A549 (cell line): ENCODE results near the gene GHR. TPM values are rescaled to one million over a fixed set of nuclear protein-coding genes. Genes with fewer than 3 reads are reported as not detected.
A peak's percentile ranks its signal among the peaks of the same experiment; 100 is the strongest.

Experiments
- ATAC-seq, 2 experiments: fragments of 200-7000 bp in 1 of 2; fragments of >200 bp in 1 of 2; cut with Nextera tagmentation in 1 of 2; cut with Tn5 transposase in 1 of 2; 3 replicates each; pipeline versions ENCODE4 v1.8.0 to v1.9.1; 2018 to 2020; ENCODE audit warnings: mild to moderate bottlenecking in 1 of 2, moderate library complexity in 1 of 2
- CTCF ChIA-PET: fragments of 300-600 bp; sonication (Branson Sonifier 250); formaldehyde crosslinking; extraction: SDS; loops from one replicate; lab custom pipeline; 2021; ENCODE audit warnings: antibody characterized with exemption, inconsistent platforms; lab: Yijun Ruan, JAX
- POLR2A ChIA-PET: fragments of 350-600 bp; formaldehyde crosslinking; extraction: SDS; loops from one replicate; lab custom pipeline; 2021; ENCODE audit warnings: antibody characterized with exemption, inconsistent platforms; lab: Yijun Ruan, JAX
- DNase-seq, 2 experiments: peaks; one replicate each; pipeline versions ENCODE4 v3.0.0 to v3.0.0-alpha.2; 2011 to 2016; ENCODE audit warnings: low read depth in 1 of 2, low spot score in 1 of 2
- FAIRE-seq: peaks from 2 replicates; lab custom pipeline; 2011; peaks lifted over from hg19 to GRCh38; lab: Jason Lieb, UNC
- H3K27ac ChIP-seq, 2 experiments: fragments of >200 bp; sonication (Bioruptor Twin); formaldehyde crosslinking; 3 replicates each; pipeline ENCODE4 v1.5.1; 2016 to 2017
- H3K4me1 ChIP-seq: fragments of >200 bp; sonication (Bioruptor Twin); formaldehyde crosslinking; 3 replicates; pipeline ENCODE4 v1.6.1; 2016
- H3K4me2 ChIP-seq: fragments of >200 bp; sonication (Bioruptor Twin); formaldehyde crosslinking; 3 replicates; pipeline ENCODE4 v1.6.1; 2016
- H3K4me3 ChIP-seq: fragments of >200 bp; sonication (Bioruptor Twin); formaldehyde crosslinking; 3 replicates; pipeline ENCODE4 v1.5.1; 2016
- H3K9me3 ChIP-seq: fragments of >200 bp; sonication (Bioruptor Twin); formaldehyde crosslinking; 3 replicates; pipeline ENCODE4 v1.6.1; 2016
- CBX8 ChIP-seq: fragments of 200-600 bp; sonication (generic); IDR thresholded peaks from 2 replicates; pipeline ENCODE4 v1.6.1; 2016
- CTCF ChIP-seq: fragments of >200 bp; sonication (Bioruptor Twin); formaldehyde crosslinking; IDR thresholded peaks from 3 replicates; pipeline ENCODE4 v1.5.1; 2016
- E2F6 ChIP-seq: IDR thresholded peaks from 2 replicates; pipeline ENCODE4 v1.6.1; 2012; ENCODE audit warnings: low read depth, borderline replicate concordance
- EHMT2 ChIP-seq: fragments of 200-600 bp; sonication (generic); IDR thresholded peaks from 2 replicates; pipeline ENCODE4 v1.6.1; 2016; ENCODE audit warnings: antibody characterized with exemption, low read depth, mild to moderate bottlenecking, moderate library complexity
- EP300 ChIP-seq, 2 experiments: fragments of >200 bp; sonication (Bioruptor Twin); formaldehyde crosslinking; IDR thresholded peaks; 2 replicates in 1 of 2; 3 replicates in 1 of 2; pipeline ENCODE4 v1.6.1; 2016 to 2017
- FOSB ChIP-seq: fragments of 250-450 bp; sonication (Bioruptor Pico); IDR thresholded peaks from 2 replicates; pipeline ENCODE4 v1.5.0; 2020; ENCODE audit warnings: mild to moderate bottlenecking, moderate library complexity
- MAX ChIP-seq: IDR thresholded peaks from 2 replicates; pipeline ENCODE4 v1.6.1; 2012
- MAZ ChIP-seq: fragments of 150-350 bp; IDR thresholded peaks from 2 replicates; pipeline ENCODE4 v1.6.1; 2014; ENCODE audit warnings: antibody characterized with exemption, low read depth, low read length, borderline replicate concordance
- NFE2L2 ChIP-seq: fragments of 150-350 bp; conservative IDR thresholded peaks from 2 replicates; pipeline ENCODE4 v1.6.1; 2014; ENCODE audit warnings: low read length
- PHF8 ChIP-seq: fragments of 200-600 bp; sonication (generic); IDR thresholded peaks from 2 replicates; pipeline ENCODE4 v1.6.1; 2016; ENCODE audit warnings: low read depth, mild to moderate bottlenecking, antibody characterized with exemption, moderate library complexity, borderline replicate concordance
- POLR2A ChIP-seq: IDR thresholded peaks from 2 replicates; pipeline ENCODE4 v1.6.1; 2012; ENCODE audit warnings: mild to moderate bottlenecking, low read length
- RAD21 ChIP-seq, 2 experiments: fragments of >200 bp in 1 of 2; sonication (Bioruptor Twin) in 1 of 2; formaldehyde crosslinking in 1 of 2; IDR thresholded peaks in 1 of 2; conservative IDR thresholded peaks in 1 of 2; 2 replicates in 1 of 2; 3 replicates in 1 of 2; pipeline ENCODE4 v1.6.1; 2012 to 2018; ENCODE audit warnings: inconsistent platforms in 1 of 2
- RARB ChIP-seq: fragments of 250-450 bp; sonication (Bioruptor Pico); IDR thresholded peaks from 2 replicates; pipeline ENCODE4 v1.8.0; 2021; ENCODE audit warnings: mild to moderate bottlenecking, moderate library complexity
- RCOR1 ChIP-seq: fragments of 150-350 bp; IDR thresholded peaks from 2 replicates; pipeline ENCODE4 v1.6.1; 2014; ENCODE audit warnings: antibody characterized with exemption, low read length, low read depth
- REST ChIP-seq: fragments of 200-600 bp; sonication (generic); IDR thresholded peaks from 2 replicates; pipeline ENCODE4 v1.6.1; 2016; ENCODE audit warnings: antibody characterized with exemption, mild to moderate bottlenecking, moderate library complexity
- SMC3 ChIP-seq: fragments of >200 bp; sonication (Bioruptor Twin); formaldehyde crosslinking; IDR thresholded peaks from 3 replicates; pipeline ENCODE4 v1.6.1; 2018; ENCODE audit warnings: inconsistent platforms
- SREBF2 ChIP-seq: fragments of 450-650 bp; IDR thresholded peaks from 2 replicates; pipeline ENCODE4 v1.6.1; 2014; ENCODE audit warnings: mild to moderate bottlenecking, moderate library complexity
- ZFP36 ChIP-seq: fragments of 450-650 bp; IDR thresholded peaks from 2 replicates; pipeline ENCODE4 v1.6.1; 2014; ENCODE audit warnings: borderline replicate concordance; ENCODE audit not compliant: partially characterized antibody
- ZSCAN20 ChIP-seq: fragments of 250-450 bp; sonication (Bioruptor Pico); IDR thresholded peaks from 2 replicates; pipeline ENCODE4 v1.8.0; 2022; ENCODE audit warnings: mild to moderate bottlenecking, moderate library complexity
- WGBS: methylation state at CpG from one replicate; pipeline ENCODE4 v1.1.6; 2017; ENCODE audit errors: missing lambda C conversion rate; 5-methylcytosine and 5-hydroxymethylcytosine counted together
- polyA plus RNA-seq, 4 experiments: library from polyadenylated mRNA; depleted of rRNA in 3 of 4; stranded (reverse); fragments of >200 nt; fragmentation: RNase III in 1 of 4; extraction: RNeasy Plus Mini Kit Qiagen cat#74134 plus additional on column Dnase treatment in 1 of 4; gene quantifications; 2 replicates in 3 of 4; 3 replicates in 1 of 4; pipeline ENCODE4 v1.2.3, GENCODE V29; 2011 to 2017

The GHR gene
- polyA plus RNA-seq, 2 of the 4 experiments (the other 2 are of a cell fraction) = 0.05 TPM; not detected in 1

GRCh38 chr5:42760426-42760825, 337.2 kb downstream of the GHR start:
- FAIRE-seq (no peak), DNase-seq (no peak), ATAC-seq (no peak)
- 62% methylated on average over 4 of the region's 4 CpGs for WGBS
- H3K4me1 ChIP-seq = no peaks in the 10 kb centered on the region
- TF ChIP-seq PHF8 (no peak), ZFP36 (no peak), NFE2L2 (no peak)
- no peaks in the 10 kb centered on the region for H3K9me3 ChIP-seq
- ChIA-PET CTCF (no interaction called here), POLR2A (no interaction called here)
- H3K4me3 ChIP-seq = no peak overlapping the region
- H3K27ac ChIP-seq = no peak overlapping the region
- H3K4me2 ChIP-seq = no peak overlapping the region

- H3K4me2 ChIP-seq = no peak overlapping the region
- ChIA-PET POLR2A (no interaction called here), CTCF (no interaction called here)
- no peaks in the 10 kb centered on the region for H3K4me1 ChIP-seq
- ATAC-seq (no peak), FAIRE-seq (no peak), DNase-seq (no peak)
- 65% methylated on average over 1 of the region's 1 CpG for WGBS
- H3K4me3 ChIP-seq = no peak overlapping the region
- no peak overlapping the region for H3K27ac ChIP-seq
- H3K9me3 ChIP-seq = no peaks in the 10 kb centered on the region
- no peak for TF ChIP-seq RARB
- no peak for TF ChIP-seq E2F6
- TF ChIP-seq MAZ = no peak
- TF ChIP-seq POLR2A = no peak
- TF ChIP-seq SREBF2 = no peak
- TF ChIP-seq REST = no peak
- TF ChIP-seq FOSB (CRISPR knock-in tag) = no peak
- no peak for TF ChIP-seq EP300 (IDR thresholded peaks at IDR 0.05)
- no peak for TF ChIP-seq CBX8
- no peak for TF ChIP-seq MAX
- no peak for TF ChIP-seq EHMT2
- TF ChIP-seq ZSCAN20 = no peak
These were observed 338.6 kb downstream of the GHR start for GRCh38 chr5:42761791-42762190.

- TF ChIP-seq CTCF (peak; percentile 63), RCOR1 (no peak), RAD21 (conservative IDR thresholded peaks at IDR 0.05 in 1 of 2, IDR thresholded peaks at IDR 0.05 in 1 of 2) (peak; percentile 67 to 70), SMC3 (peak; percentile 50)
- TF ChIP-seq, all 56 proteins: peak for 3
- 24% methylated on average over 3 of the region's 3 CpGs for WGBS
- ATAC-seq = peak; percentile 54 to 64; a peak in 3 of 6 replicates
- FAIRE-seq = peak; percentile 70
- POLR2A ChIA-PET = no interaction called here
- Histone ChIP-seq H3K4me1 (no peaks in the 10 kb centered on the region), H3K4me3 (no peak overlapping the region), H3K4me2 (no peak overlapping the region), H3K27ac (no peak overlapping the region), H3K9me3 (0 out of 3 replicates have a peak, but pooled peaks cover 3% of the 10 kb centered on the region)
- peak in 1 of 2 experiments; percentile 22 for DNase-seq
- CTCF ChIA-PET = interaction anchor here (0.6 to 1.8 kb wide), 22 partner anchors 10 to 1762 kb away, joined by 3 to 11 read pairs (median 4); partner anchors contain the start of gene GHR
These were observed 344.4 kb downstream of the GHR start for GRCh38 chr5:42767491-42768105.
